8988T (cell line): ENCODE measurements around the gene PRDM16.

ENCODE experiments used
- DNase-seq: peaks from one replicate; pipeline ENCODE4 v3.0.0; 2011

The PRDM16 gene

GRCh38 chr1:3457910-3458883, 389.2 kb downstream of the PRDM16 start:
- no peak for DNase-seq

GRCh38 chr1:3459051-3459908, 390.3 kb downstream of the PRDM16 start:
- DNase-seq, result peak; percentile 14

GRCh38 chr1:3459940-3460671, 391.1 kb downstream of the PRDM16 start:
- DNase-seq, result peak; percentile 9

GRCh38 chr1:3460672-3461131, 391.7 kb downstream of the PRDM16 start:
- peak; percentile 38 for DNase-seq

GRCh38 chr1:3461238-3461933, 392.4 kb downstream of the PRDM16 start:
- no peak for DNase-seq

- no peak for DNase-seq
These were observed 392.9 kb downstream of the PRDM16 start for GRCh38 chr1:3461934-3462275.

- no peak for DNase-seq
These were observed 393.5 kb downstream of the PRDM16 start for GRCh38 chr1:3462356-3463012.

- DNase-seq, result no peak
These were observed 394.0 kb downstream of the PRDM16 start for GRCh38 chr1:3463013-3463385.

- DNase-seq, result no peak
These were observed 394.4 kb downstream of the PRDM16 start for GRCh38 chr1:3463408-3463863.

- peak; percentile 6 for DNase-seq
These were observed 395.1 kb downstream of the PRDM16 start for GRCh38 chr1:3463891-3464648.

GRCh38 chr1:3464649-3465025, 395.6 kb downstream of the PRDM16 start:
- peak; percentile 17 for DNase-seq

- peak; percentile 13 for DNase-seq
These were observed 396.3 kb downstream of the PRDM16 start for GRCh38 chr1:3465091-3465934.

GRCh38 chr1:3465935-3466321, 396.9 kb downstream of the PRDM16 start:
- DNase-seq, result peak; percentile 18

GRCh38 chr1:3466366-3467075, 397.5 kb downstream of the PRDM16 start:
- DNase-seq, result peak; percentile 23

GRCh38 chr1:3467096-3468036, 398.4 kb downstream of the PRDM16 start:
- peak; percentile 16 for DNase-seq

- peak; percentile 43 for DNase-seq
These were observed 399.5 kb downstream of the PRDM16 start for GRCh38 chr1:3468236-3469103.
